OCI-LY1 (cell line): ENCODE measurements around the gene PRSS53.

Experiments
- H2AFZ ChIP-seq: fragments of 200-600 bp; sonication (generic), shearing (Covaris generic); 2 replicates; pipeline ENCODE4 v1.6.0; 2014; ENCODE audit warnings: antibody characterized with exemption, mild to moderate bottlenecking, low read length
- H3F3A ChIP-seq: fragments of 200-600 bp; sonication (generic), shearing (Covaris generic); 2 replicates; pipeline ENCODE4 v1.6.0; 2014; ENCODE audit warnings: mild to moderate bottlenecking, antibody characterized with exemption, low read length, moderate library complexity; ENCODE audit not compliant: insufficient read depth
- H3K27ac ChIP-seq: fragments of 200-600 bp; sonication (generic); 2 replicates; pipeline ENCODE4 v1.5.1; 2014; ENCODE audit warnings: low read length, mixed run types, mild to moderate bottlenecking, low read depth; ENCODE audit not compliant: poor library complexity, severe bottlenecking
- H3K27me3 ChIP-seq: fragments of 200-600 bp; sonication (generic); 2 replicates; pipeline ENCODE4 v1.6.0; 2014; ENCODE audit warnings: antibody characterized with exemption, mild to moderate bottlenecking, low read length, moderate library complexity; ENCODE audit not compliant: insufficient read depth
- H3K36me3 ChIP-seq: fragments of 200-600 bp; sonication (generic); 2 replicates; pipeline ENCODE4 v1.6.1; 2014; ENCODE audit warnings: mild to moderate bottlenecking, antibody characterized with exemption, low read length, moderate library complexity, mixed read lengths; ENCODE audit not compliant: insufficient read depth
- H3K4me1 ChIP-seq: fragments of 200-600 bp; sonication (generic); 2 replicates; pipeline ENCODE4 v1.5.1; 2014; ENCODE audit warnings: mild to moderate bottlenecking, low read length, moderate library complexity; ENCODE audit not compliant: insufficient read depth, severe bottlenecking
- H3K4me2 ChIP-seq: fragments of 200-600 bp; sonication (generic), shearing (Covaris generic); 2 replicates; pipeline ENCODE4 v1.6.1; 2014; ENCODE audit warnings: low read length
- H3K4me3 ChIP-seq: fragments of 200-600 bp; sonication (generic); 2 replicates; pipeline ENCODE4 v1.5.1; 2014; ENCODE audit warnings: low read length, low read depth, mild to moderate bottlenecking, mixed read lengths; ENCODE audit not compliant: poor library complexity, severe bottlenecking
- H3K79me2 ChIP-seq: fragments of 200-600 bp; shearing (Covaris generic); 2 replicates; pipeline ENCODE4 v1.6.1; 2016; ENCODE audit warnings: mixed run types, low read length, mixed read lengths; ENCODE audit not compliant: insufficient read depth
- H3K9ac ChIP-seq: fragments of 200-600 bp; sonication (generic), shearing (Covaris generic); 2 replicates; pipeline ENCODE4 v1.6.1; 2014; ENCODE audit warnings: mild to moderate bottlenecking, low read length, mixed read lengths
- H3K9me2 ChIP-seq: fragments of 200-600 bp; sonication (generic), shearing (Covaris generic); 2 replicates; pipeline ENCODE4 v1.6.1; 2014; ENCODE audit warnings: low read depth, mild to moderate bottlenecking, low read length, mixed read lengths
- H3K9me3 ChIP-seq: fragments of 200-600 bp; shearing (Covaris generic); 2 replicates; pipeline ENCODE4 v1.6.1; 2014; ENCODE audit warnings: low read length, mixed read lengths
- H4K20me1 ChIP-seq: fragments of 200-600 bp; sonication (generic), shearing (Covaris generic); 2 replicates; pipeline ENCODE4 v1.6.0; 2016; ENCODE audit warnings: mild to moderate bottlenecking, low read length; ENCODE audit not compliant: insufficient read depth
- EZH2 ChIP-seq: fragments of 200-600 bp; sonication (generic), shearing (Covaris generic); IDR thresholded peaks from 2 replicates; pipeline ENCODE4 v1.8.0; 2017; ENCODE audit warnings: borderline replicate concordance, mixed run types, mild to moderate bottlenecking, antibody characterized with exemption, low read length, moderate library complexity, mixed read lengths
- TF ChIP-seq, protein P1 (sequence below): fragments of 200-600 bp; sonication (generic), shearing (Covaris generic); IDR thresholded peaks from 2 replicates; pipeline ENCODE4 v1.5.1; 2017; ENCODE audit warnings: mild to moderate bottlenecking, antibody characterized with exemption, low read length, moderate library complexity, mixed read lengths

PRSS53 gene

DNA sequence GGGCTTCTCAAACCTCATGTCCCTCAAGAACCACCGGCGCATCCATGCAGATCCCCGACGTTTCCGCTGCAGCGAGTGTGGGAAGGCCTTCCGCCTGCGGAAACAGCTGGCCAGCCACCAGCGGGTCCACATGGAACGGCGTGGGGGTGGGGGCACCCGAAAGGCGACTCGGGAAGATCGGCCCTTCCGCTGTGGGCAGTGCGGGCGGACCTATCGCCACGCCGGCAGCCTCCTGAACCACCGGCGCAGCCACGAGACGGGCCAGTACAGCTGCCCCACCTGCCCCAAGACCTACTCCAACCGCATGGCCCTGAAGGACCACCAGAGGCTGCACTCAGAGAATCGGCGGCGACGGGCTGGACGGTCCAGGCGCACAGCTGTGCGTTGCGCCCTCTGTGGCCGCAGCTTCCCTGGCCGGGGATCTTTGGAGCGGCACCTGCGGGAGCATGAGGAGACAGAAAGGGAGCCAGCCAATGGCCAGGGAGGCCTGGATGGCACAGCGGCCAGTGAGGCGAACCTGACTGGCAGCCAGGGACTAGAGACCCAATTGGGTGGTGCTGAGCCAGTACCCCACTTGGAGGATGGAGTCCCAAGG is 8.6 kb downstream of the PRSS53 start:
- Histone ChIP-seq H3K4me2 (no peak overlapping the region), H3K27me3 (no peaks in the 10 kb centered on the region), H3K9me2 (no peaks in the 10 kb centered on the region), H3K4me3 (no peak overlapping the region), H2AFZ (no peak overlapping the region), H3K9ac (no peak overlapping the region), H3F3A (no peaks in the 10 kb centered on the region), H3K27ac (no peak overlapping the region), H3K79me2 (no peaks in the 10 kb centered on the region), H3K4me1 (peaks cover 5% of the 10 kb centered on the region), H3K36me3 (peaks cover 69% of the 10 kb centered on the region), H4K20me1 (no peaks in the 10 kb centered on the region), H3K9me3 (no peaks in the 10 kb centered on the region)
- TF ChIP-seq, protein P1, sequence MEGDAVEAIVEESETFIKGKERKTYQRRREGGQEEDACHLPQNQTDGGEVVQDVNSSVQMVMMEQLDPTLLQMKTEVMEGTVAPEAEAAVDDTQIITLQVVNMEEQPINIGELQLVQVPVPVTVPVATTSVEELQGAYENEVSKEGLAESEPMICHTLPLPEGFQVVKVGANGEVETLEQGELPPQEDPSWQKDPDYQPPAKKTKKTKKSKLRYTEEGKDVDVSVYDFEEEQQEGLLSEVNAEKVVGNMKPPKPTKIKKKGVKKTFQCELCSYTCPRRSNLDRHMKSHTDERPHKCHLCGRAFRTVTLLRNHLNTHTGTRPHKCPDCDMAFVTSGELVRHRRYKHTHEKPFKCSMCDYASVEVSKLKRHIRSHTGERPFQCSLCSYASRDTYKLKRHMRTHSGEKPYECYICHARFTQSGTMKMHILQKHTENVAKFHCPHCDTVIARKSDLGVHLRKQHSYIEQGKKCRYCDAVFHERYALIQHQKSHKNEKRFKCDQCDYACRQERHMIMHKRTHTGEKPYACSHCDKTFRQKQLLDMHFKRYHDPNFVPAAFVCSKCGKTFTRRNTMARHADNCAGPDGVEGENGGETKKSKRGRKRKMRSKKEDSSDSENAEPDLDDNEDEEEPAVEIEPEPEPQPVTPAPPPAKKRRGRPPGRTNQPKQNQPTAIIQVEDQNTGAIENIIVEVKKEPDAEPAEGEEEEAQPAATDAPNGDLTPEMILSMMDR = no peak
- no peak for TF ChIP-seq EZH2

DNA sequence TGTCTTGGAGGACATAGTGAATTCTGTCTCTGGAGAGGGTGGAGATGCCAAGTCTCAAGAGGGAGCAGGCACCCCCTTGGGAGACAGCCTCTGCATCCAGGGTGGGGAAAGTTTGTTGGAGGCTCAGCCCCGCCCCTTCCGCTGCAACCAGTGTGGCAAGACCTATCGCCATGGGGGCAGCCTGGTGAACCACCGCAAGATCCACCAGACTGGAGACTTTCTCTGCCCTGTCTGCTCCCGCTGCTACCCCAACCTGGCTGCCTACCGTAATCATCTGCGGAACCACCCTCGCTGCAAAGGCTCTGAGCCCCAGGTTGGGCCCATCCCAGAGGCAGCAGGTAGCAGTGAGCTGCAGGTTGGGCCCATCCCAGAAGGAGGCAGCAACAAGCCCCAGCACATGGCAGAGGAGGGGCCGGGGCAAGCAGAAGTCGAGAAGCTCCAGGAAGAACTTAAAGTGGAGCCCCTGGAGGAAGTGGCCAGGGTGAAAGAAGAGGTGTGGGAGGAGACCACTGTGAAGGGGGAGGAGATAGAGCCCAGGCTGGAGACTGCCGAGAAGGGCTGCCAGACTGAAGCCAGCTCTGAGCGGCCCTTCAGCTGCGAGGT is 9.3 kb downstream of the PRSS53 start:
- Histone ChIP-seq H3K79me2 (0 out of 2 replicates have a peak, but pooled peaks cover 3% of the 10 kb centered on the region), H3K9me2 (no peaks in the 10 kb centered on the region), H3K27ac (no peak overlapping the region), H3K4me2 (no peak overlapping the region), H3K9ac (no peak overlapping the region), H2AFZ (no peak overlapping the region), H3K27me3 (no peaks in the 10 kb centered on the region), H3K9me3 (no peaks in the 10 kb centered on the region), H3K36me3 (peaks cover 68% of the 10 kb centered on the region), H3K4me1 (peaks cover 9% of the 10 kb centered on the region), H3F3A (no peaks in the 10 kb centered on the region), H3K4me3 (no peak overlapping the region), H4K20me1 (no peaks in the 10 kb centered on the region)
- TF ChIP-seq, protein P1 = no peak
- no peak for TF ChIP-seq EZH2

DNA sequence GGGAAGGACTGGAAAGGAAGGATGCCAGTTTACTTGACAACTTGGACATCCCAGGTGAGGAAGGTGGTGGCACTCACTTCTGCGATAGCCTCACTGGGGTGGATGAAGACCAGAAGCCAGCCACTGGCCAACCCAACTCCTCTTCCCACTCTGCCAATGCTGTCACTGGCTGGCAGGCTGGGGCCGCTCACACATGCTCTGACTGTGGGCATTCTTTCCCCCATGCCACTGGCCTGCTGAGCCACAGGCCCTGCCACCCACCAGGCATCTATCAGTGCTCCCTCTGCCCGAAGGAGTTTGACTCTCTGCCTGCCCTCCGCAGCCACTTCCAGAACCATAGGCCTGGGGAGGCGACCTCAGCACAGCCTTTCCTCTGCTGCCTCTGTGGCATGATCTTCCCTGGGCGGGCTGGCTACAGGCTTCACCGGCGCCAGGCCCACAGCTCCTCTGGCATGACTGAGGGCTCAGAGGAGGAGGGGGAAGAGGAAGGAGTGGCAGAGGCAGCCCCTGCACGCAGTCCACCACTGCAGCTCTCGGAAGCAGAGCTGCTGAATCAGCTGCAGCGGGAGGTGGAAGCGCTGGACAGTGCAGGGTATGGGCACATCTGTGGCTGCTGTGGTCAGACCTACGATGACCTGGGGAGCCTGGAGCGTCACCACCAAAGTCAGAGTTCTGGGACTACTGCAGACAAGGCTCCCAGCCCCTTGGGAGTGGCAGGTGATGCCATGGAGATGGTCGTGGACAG is 10.0 kb downstream of the PRSS53 start:
- no peak overlapping the region for H3K27ac ChIP-seq
- no peak overlapping the region for H2AFZ ChIP-seq
- no peaks in the 10 kb centered on the region for H3K9me3 ChIP-seq
- H3K9ac ChIP-seq = no peak overlapping the region
- TF ChIP-seq, protein P1 = no peak
- no peak for TF ChIP-seq EZH2
- H3K79me2 ChIP-seq = 0 out of 2 replicates have a peak, but pooled peaks cover 3% of the 10 kb centered on the region
- no peaks in the 10 kb centered on the region for H4K20me1 ChIP-seq
- H3F3A ChIP-seq = no peaks in the 10 kb centered on the region
- no peaks in the 10 kb centered on the region for H3K27me3 ChIP-seq
- no peak overlapping the region for H3K4me2 ChIP-seq
- peaks cover 61% of the 10 kb centered on the region for H3K36me3 ChIP-seq
- no peaks in the 10 kb centered on the region for H3K9me2 ChIP-seq
- peaks cover 9% of the 10 kb centered on the region for H3K4me1 ChIP-seq
- H3K4me3 ChIP-seq = no peak overlapping the region
